ENCODE results near the gene UBE4B. TPM values are rescaled to one million over a fixed set of nuclear protein-coding genes. Genes with fewer than 3 reads are reported as not detected.

The UBE4B gene
- total and polyA plus RNA-seq, 2 experiments from 2014 or later, result 28.4 to 115 TPM

GRCh38 chr1:10187026-10187334 lies 154.2 kb downstream of the UBE4B start:
- H3K9me3 Mint-ChIP-seq, result peaks cover 9% of the 10 kb centered on the region; the same call in 2 of the 3 replicates
- no peak overlapping the region for H3K4me2 ChIP-seq
- H3K36me3 Mint-ChIP-seq (ENCODE audit: low read depth), result no peaks in the 10 kb centered on the region
- H3K27me3 Mint-ChIP-seq (ENCODE audit: insufficient read depth, low read depth, poor library complexity), result peaks cover 4% of the 10 kb centered on the region
- H3K36me3 ChIP-seq (ENCODE audit: insufficient read depth), result no peaks in the 10 kb centered on the region
- no peaks in the 10 kb centered on the region for H3K79me2 ChIP-seq (replicated peaks; ENCODE audit: insufficient read depth)
- no peak overlapping the region for H3K4me3 ChIP-seq
- no peaks in the 10 kb centered on the region for H3K4me1 Mint-ChIP-seq
- H3K4me3 Mint-ChIP-seq, result no peak overlapping the region
- H3K27ac Mint-ChIP-seq, result no peak overlapping the region
- H3K27me3 ChIP-seq (ENCODE audit: insufficient read depth), result no peaks in the 10 kb centered on the region
- ATAC-seq (no peak), DNase-seq (ENCODE audit: low spot score) (no peak)
- H3K27ac ChIP-seq (ENCODE audit: low read depth), result no peak overlapping the region
- H3K9me2 ChIP-seq (ENCODE audit: insufficient read depth), result no peaks in the 10 kb centered on the region
- H2AFZ ChIP-seq, result no peak overlapping the region
- H3F3A ChIP-seq (replicated peaks; ENCODE audit: low read depth), result no peaks in the 10 kb centered on the region
- TF ChIP-seq, protein P1, sequence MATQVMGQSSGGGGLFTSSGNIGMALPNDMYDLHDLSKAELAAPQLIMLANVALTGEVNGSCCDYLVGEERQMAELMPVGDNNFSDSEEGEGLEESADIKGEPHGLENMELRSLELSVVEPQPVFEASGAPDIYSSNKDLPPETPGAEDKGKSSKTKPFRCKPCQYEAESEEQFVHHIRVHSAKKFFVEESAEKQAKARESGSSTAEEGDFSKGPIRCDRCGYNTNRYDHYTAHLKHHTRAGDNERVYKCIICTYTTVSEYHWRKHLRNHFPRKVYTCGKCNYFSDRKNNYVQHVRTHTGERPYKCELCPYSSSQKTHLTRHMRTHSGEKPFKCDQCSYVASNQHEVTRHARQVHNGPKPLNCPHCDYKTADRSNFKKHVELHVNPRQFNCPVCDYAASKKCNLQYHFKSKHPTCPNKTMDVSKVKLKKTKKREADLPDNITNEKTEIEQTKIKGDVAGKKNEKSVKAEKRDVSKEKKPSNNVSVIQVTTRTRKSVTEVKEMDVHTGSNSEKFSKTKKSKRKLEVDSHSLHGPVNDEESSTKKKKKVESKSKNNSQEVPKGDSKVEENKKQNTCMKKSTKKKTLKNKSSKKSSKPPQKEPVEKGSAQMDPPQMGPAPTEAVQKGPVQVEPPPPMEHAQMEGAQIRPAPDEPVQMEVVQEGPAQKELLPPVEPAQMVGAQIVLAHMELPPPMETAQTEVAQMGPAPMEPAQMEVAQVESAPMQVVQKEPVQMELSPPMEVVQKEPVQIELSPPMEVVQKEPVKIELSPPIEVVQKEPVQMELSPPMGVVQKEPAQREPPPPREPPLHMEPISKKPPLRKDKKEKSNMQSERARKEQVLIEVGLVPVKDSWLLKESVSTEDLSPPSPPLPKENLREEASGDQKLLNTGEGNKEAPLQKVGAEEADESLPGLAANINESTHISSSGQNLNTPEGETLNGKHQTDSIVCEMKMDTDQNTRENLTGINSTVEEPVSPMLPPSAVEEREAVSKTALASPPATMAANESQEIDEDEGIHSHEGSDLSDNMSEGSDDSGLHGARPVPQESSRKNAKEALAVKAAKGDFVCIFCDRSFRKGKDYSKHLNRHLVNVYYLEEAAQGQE (IDR thresholded peaks at IDR 0.05; ENCODE audit: unreplicated experiment), result no peak
- no peak for TF ChIP-seq CREB1 (CRISPR knock-in tag; IDR thresholded peaks at IDR 0.05; ENCODE audit: low read depth)
- no peak for TF ChIP-seq EZH2phosphoT487 (IDR thresholded peaks at IDR 0.05; ENCODE audit: unreplicated experiment)
- no peak for TF ChIP-seq CTCF (conservative IDR thresholded peaks at IDR 0.05; ENCODE audit: low read depth in 2 of 2)
- no peak for TF ChIP-seq STAT1 (IDR thresholded peaks at IDR 0.05; ENCODE audit: unreplicated experiment)
- TF ChIP-seq EZH2 (IDR thresholded peaks at IDR 0.05; ENCODE audit: low read depth, unreplicated experiment), result no peak
- TF ChIP-seq ZNF462 (CRISPR knock-in tag; IDR thresholded peaks at IDR 0.05), result no peak
- TF ChIP-seq POLR2AphosphoS5 (IDR thresholded peaks at IDR 0.05; ENCODE audit: low read depth), result no peak
- TF ChIP-seq JUNB (IDR thresholded peaks at IDR 0.05; ENCODE audit: unreplicated experiment), result no peak
- no peak for TF ChIP-seq ZNF331 (CRISPR knock-in tag; IDR thresholded peaks at IDR 0.05; ENCODE audit: low read depth)
- TF ChIP-seq NANOG (IDR thresholded peaks at IDR 0.05; ENCODE audit: borderline replicate concordance), result no peak
- TF ChIP-seq ZNF114 (CRISPR knock-in tag; IDR thresholded peaks at IDR 0.05), result no peak
- TF ChIP-seq, protein P2, sequence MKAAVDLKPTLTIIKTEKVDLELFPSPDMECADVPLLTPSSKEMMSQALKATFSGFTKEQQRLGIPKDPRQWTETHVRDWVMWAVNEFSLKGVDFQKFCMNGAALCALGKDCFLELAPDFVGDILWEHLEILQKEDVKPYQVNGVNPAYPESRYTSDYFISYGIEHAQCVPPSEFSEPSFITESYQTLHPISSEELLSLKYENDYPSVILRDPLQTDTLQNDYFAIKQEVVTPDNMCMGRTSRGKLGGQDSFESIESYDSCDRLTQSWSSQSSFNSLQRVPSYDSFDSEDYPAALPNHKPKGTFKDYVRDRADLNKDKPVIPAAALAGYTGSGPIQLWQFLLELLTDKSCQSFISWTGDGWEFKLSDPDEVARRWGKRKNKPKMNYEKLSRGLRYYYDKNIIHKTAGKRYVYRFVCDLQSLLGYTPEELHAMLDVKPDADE (IDR thresholded peaks at IDR 0.05), result no peak
- no peaks in the 10 kb centered on the region for H4K20me1 ChIP-seq (replicated peaks; ENCODE audit: insufficient read depth)
- no peaks in the 10 kb centered on the region for H3K4me1 ChIP-seq (ENCODE audit: insufficient read depth)

All from GM23338 (cell line).